Liver (tissue), 2 donors: ENCODE measurements around the gene CRELD2.

Experiments used
- YY1 ChIP-seq: IDR thresholded peaks from 2 replicates; pipeline ENCODE4 v1.6.1; 2016; ENCODE audit warnings: antibody characterized with exemption, mild to moderate bottlenecking
- TF ChIP-seq, protein P1 (sequence below): fragments of 150-350 bp; IDR thresholded peaks from 2 replicates; pipeline ENCODE4 v1.5.1; 2017; ENCODE audit warnings: improper control_type of control experiment, low read depth, low read length; ENCODE audit not compliant: missing input control
- donor health status: healthy.

DNA sequence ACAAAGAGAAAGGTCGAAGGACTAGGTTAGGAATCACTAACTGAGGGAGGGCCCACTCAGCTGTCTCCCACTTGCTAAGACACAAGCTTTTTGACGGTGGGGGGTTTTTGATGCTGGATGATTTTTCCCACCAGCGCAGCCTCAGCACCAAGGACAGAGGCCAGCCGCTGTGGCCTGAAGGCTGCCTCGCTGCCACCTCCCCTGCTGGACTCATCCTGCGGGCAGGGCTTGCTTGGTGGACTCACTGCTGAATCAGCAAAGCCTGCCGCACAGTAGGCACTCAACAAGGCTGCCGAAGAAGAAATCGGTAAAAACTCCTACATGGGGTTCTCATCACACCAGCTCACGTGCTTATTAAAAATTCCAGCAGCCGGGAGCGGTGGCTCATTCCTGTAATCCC is 2.8 kb upstream of the CRELD2 start:
- no peak for TF ChIP-seq YY1
- TF ChIP-seq, protein P1, sequence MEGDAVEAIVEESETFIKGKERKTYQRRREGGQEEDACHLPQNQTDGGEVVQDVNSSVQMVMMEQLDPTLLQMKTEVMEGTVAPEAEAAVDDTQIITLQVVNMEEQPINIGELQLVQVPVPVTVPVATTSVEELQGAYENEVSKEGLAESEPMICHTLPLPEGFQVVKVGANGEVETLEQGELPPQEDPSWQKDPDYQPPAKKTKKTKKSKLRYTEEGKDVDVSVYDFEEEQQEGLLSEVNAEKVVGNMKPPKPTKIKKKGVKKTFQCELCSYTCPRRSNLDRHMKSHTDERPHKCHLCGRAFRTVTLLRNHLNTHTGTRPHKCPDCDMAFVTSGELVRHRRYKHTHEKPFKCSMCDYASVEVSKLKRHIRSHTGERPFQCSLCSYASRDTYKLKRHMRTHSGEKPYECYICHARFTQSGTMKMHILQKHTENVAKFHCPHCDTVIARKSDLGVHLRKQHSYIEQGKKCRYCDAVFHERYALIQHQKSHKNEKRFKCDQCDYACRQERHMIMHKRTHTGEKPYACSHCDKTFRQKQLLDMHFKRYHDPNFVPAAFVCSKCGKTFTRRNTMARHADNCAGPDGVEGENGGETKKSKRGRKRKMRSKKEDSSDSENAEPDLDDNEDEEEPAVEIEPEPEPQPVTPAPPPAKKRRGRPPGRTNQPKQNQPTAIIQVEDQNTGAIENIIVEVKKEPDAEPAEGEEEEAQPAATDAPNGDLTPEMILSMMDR: no peak
